GM12801 (cell line): ENCODE results near the gene SPG11.

ENCODE experiments used
- TF ChIP-seq, protein P1 (sequence below): IDR thresholded peaks from one replicate; pipeline ENCODE4 v1.5.1; 2011; ENCODE audit warnings: control low read depth; ENCODE audit not compliant: insufficient read length; ENCODE audit errors: extremely low read depth

SPG11 gene

DNA sequence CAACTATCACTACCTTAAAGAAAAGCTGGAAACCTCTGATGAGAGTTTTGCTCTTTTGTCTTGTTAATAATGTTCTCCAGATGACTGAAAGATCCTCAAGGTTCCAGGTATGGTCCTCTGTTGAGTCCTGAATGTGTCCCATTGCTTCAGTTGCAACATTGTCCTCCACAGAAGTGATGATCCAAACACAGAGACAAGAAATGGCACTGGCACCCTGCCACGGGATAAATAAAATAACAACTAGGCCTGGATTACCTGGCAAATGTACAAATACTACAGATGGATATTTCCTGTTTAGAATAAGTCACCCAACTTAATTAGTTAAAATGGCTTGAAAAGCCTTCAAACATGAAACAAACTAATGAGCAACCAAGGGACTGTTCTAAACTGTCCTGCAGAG, 68.2 kb downstream of the SPG11 start:
- TF ChIP-seq, protein P1, sequence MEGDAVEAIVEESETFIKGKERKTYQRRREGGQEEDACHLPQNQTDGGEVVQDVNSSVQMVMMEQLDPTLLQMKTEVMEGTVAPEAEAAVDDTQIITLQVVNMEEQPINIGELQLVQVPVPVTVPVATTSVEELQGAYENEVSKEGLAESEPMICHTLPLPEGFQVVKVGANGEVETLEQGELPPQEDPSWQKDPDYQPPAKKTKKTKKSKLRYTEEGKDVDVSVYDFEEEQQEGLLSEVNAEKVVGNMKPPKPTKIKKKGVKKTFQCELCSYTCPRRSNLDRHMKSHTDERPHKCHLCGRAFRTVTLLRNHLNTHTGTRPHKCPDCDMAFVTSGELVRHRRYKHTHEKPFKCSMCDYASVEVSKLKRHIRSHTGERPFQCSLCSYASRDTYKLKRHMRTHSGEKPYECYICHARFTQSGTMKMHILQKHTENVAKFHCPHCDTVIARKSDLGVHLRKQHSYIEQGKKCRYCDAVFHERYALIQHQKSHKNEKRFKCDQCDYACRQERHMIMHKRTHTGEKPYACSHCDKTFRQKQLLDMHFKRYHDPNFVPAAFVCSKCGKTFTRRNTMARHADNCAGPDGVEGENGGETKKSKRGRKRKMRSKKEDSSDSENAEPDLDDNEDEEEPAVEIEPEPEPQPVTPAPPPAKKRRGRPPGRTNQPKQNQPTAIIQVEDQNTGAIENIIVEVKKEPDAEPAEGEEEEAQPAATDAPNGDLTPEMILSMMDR: no peak

DNA sequence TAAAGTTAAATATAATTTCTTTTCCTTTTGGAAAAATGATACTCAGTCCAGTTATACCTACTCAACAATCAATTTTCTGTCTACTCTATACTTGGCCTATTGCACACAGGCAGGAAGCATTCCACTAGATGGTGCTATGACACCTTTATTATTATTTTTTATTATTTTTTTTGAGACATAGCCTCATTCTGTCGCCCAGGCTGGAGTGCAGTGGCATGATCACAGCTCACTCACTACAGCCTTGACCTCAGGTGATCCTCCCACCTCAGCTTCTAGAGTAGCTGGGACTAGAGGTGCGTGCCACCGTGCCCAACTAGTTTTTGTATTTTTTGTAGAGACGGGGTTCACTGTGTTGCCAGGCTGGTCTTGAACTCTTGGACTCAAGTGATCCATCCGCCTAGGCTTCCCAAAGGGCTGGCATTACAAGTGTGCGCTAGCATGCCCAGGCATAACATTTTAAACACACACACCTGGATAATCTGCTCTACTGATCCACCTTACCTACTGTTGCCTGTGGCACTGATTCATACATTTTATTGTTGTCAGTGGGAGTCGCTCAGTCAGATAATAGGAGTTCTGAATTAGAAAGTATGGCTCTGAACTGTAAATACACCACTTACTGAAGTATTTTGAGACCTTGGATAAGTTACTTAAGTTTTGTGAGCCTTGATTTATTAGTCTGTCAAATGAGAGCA, 70.3 kb downstream of the SPG11 start:
- TF ChIP-seq, protein P1: no peak

DNA sequence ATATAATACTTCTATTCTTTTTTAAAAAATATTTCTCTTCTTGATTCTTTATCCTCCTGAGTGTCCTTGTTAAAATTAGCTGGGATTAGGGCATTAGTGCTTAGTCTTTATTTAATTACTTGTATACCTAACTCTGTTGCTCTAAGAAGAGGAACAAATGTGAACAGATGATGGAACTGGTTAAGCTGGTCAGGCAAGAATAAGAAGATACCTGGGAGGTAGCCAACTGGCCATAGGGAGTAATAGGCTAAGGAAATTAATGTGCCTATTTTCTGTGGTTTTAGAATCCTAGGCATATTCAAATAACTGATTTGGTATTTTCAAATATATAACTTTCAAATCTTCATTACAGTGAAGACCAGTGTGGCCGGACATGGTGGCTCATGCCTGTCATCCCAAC, 72.1 kb downstream of the SPG11 start:
- TF ChIP-seq, protein P1: no peak

DNA sequence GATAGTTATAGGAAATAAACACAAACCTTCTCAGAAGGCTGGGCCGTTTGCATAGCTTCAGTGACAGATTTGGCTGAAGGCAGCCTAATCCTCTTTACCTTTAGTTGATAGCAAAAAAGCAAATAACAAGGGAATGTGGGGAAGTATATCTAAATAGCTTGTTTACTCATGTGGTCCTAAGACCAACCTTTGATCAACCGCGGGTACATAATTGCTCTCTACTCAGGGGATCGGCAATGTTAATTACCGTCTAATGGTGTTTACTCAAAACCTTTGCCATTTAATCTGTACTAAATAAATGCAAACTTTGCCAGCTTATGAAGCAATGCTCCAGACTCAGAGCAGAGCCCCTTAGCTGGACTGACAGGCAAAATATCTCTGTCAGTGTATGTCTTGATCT, 74.9 kb downstream of the SPG11 start:
- TF ChIP-seq, protein P1: no peak

DNA sequence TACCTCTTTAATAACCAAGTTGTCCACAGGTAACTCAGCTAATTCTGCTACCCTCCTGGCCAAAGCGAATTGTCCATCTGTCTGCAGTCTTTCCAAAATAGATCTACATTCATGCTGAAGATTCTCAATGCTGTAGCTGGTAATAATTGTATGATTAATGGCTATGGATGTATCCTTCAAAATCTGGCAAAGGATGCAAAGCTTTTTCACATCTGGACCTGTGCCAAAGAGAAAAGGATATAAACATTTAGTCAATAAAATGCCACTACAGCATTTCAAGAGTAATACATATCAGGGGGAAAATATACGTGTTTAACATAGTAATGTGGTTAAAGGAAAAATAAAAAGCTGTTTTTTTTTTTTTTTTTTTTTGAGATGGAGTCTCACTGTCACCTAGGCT, 77.8 kb downstream of the SPG11 start:
- TF ChIP-seq, protein P1: no peak

DNA sequence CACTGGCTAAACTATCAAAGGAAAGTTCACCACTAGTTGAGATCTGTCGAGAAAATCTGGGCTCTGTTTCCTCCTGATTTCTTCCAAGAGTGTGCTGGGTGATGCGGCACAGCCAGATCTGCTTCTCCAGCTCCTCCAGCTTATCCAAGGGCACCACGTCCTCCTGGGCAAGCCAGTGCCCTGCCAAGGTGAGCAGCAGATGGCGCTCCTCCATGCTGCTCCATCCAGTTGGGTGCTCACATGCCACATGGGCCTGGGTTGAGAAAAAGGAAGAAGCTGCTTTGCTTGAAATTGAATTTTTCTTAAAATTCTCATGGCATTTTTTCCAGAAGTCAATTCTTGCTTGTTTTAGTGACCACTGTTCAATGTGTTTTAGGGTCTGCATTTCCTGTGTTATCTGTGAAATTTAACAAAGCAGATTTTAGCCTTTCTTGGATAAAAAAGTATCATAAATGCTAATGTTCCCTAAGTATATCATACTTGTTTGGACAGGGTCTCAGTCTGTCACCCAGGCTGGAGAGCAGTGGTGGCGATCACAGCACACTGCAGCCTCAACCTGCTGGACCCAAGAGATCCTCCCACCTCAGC, 79.2 kb downstream of the SPG11 start:
- TF ChIP-seq, protein P1: no peak

DNA sequence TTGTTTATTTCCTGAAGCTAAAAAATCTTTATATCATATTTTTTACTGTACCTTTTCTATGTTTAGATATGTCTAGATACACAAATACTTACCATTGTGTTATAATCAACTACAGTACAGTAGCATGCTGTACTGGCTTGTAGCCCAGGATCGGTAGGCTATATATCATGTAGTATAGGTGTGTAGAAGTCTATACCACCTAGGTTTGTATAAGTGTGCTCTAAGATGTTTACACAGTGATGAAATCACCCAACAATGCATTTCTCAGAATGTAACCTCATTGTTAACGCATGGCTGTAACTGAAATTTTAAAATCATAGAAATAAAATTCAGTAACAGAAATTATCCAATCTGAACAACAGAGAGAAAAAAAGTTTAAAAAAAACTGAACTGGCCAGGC, 83.4 kb downstream of the SPG11 start:
- TF ChIP-seq, protein P1: no peak

DNA sequence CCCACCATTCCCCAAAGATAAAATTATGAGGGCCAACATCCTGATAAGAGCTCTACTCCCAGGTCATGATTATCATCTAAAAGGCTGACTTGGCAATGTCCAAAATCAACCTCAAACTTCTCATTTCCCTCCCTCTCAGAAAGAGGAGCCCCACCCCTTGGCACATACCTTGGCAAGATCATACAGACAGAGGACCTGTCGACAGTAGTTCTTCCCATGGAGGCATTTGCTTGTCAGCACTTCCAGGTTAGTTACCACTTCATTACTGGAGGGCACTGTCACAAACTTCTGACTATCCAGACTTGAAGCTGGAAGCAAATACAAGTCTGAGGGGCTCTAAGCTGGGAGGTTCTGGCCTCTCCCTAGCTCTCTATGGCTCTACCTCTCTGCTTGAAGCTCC, 88.7 kb downstream of the SPG11 start:
- TF ChIP-seq, protein P1: no peak
